Progenitor cell of endocrine pancreas (in vitro differentiated cells): Measurements from ENCODE around the gene ZBTB17. TPM values are rescaled to one million over a fixed set of nuclear protein-coding genes. Genes with fewer than 3 reads are reported as not detected.

Experiments used
- DNase-seq: peaks from one replicate; pipeline ENCODE4 v3.0.0; 2021; ENCODE audit warnings: low spot score; ENCODE audit not compliant: unreplicated experiment
- H3K27ac Mint-ChIP-seq: 2 replicates; pipeline ENCODE4 v1.8.0; 2021; ENCODE audit warnings: mild to moderate bottlenecking, moderate library complexity, mixed read lengths
- H3K27me3 Mint-ChIP-seq: 2 replicates; pipeline ENCODE4 v1.8.0; 2021; ENCODE audit warnings: mixed read lengths
- H3K36me3 Mint-ChIP-seq: 2 replicates; pipeline ENCODE4 v1.8.0; 2022; ENCODE audit warnings: mixed read lengths; ENCODE audit not compliant: insufficient read depth
- H3K4me1 Mint-ChIP-seq: 2 replicates; pipeline ENCODE4 v1.8.0; 2021; ENCODE audit warnings: low read depth, mixed read lengths
- H3K4me3 Mint-ChIP-seq: 2 replicates; pipeline ENCODE4 v1.8.0; 2021; ENCODE audit warnings: low read depth, mild to moderate bottlenecking, moderate library complexity, mixed read lengths
- H3K9me3 Mint-ChIP-seq: 2 replicates; pipeline ENCODE4 v1.8.0; 2021; ENCODE audit warnings: low read depth, mixed read lengths
- CTCF ChIP-seq: fragments of 200-600 bp; sonication (generic); IDR thresholded peaks from one replicate; pipeline ENCODE4 v1.5.0; 2021; ENCODE audit warnings: antibody characterized with exemption, mild to moderate bottlenecking; ENCODE audit not compliant: unreplicated experiment
- total RNA-seq: library from RNA; stranded (reverse); gene quantifications from 2 replicates; pipeline ENCODE4 v1.2.1, GENCODE V29; 2021

Gene ZBTB17
- total RNA-seq, 1 donor from 2014 or later = 57.7 TPM

- Mint-ChIP-seq H3K9me3 (no peaks in the 10 kb centered on the region), H3K4me1 (peaks cover 8% of the 10 kb centered on the region), H3K36me3 (peaks cover 7% of the 10 kb centered on the region), H3K4me3 (no peak overlapping the region), H3K27ac (no peak overlapping the region), H3K27me3 (no peaks in the 10 kb centered on the region)
- TF ChIP-seq CTCF = no peak
- DNase-seq = no peak
These were observed 30.0 kb downstream of the ZBTB17 start for GRCh38 chr1:15945832-15946448.

- peaks cover 3% of the 10 kb centered on the region for H3K4me1 Mint-ChIP-seq
- DNase-seq = no peak
- no peak overlapping the region for H3K4me3 Mint-ChIP-seq
- peaks cover 9% of the 10 kb centered on the region for H3K36me3 Mint-ChIP-seq
- TF ChIP-seq CTCF = no peak
- H3K9me3 Mint-ChIP-seq = no peaks in the 10 kb centered on the region
- H3K27me3 Mint-ChIP-seq = no peaks in the 10 kb centered on the region
- H3K27ac Mint-ChIP-seq = no peak overlapping the region
These were observed 30.7 kb downstream of the ZBTB17 start for GRCh38 chr1:15945011-15945831.

GRCh38 chr1:15944308-15945010 lies 31.4 kb downstream of the ZBTB17 start:
- no peak for TF ChIP-seq CTCF
- Mint-ChIP-seq H3K9me3 (no peaks in the 10 kb centered on the region), H3K4me1 (peaks cover 3% of the 10 kb centered on the region), H3K4me3 (no peak overlapping the region), H3K27ac (no peak overlapping the region), H3K36me3 (peaks cover 11% of the 10 kb centered on the region), H3K27me3 (no peaks in the 10 kb centered on the region)
- no peak for DNase-seq

GRCh38 chr1:15943992-15944307 lies 32.0 kb downstream of the ZBTB17 start:
- peaks cover 12% of the 10 kb centered on the region for H3K36me3 Mint-ChIP-seq
- H3K27me3 Mint-ChIP-seq = no peaks in the 10 kb centered on the region
- no peaks in the 10 kb centered on the region for H3K9me3 Mint-ChIP-seq
- DNase-seq = no peak
- peaks cover 5% of the 10 kb centered on the region for H3K4me1 Mint-ChIP-seq
- H3K4me3 Mint-ChIP-seq = no peak overlapping the region
- no peak overlapping the region for H3K27ac Mint-ChIP-seq
- no peak for TF ChIP-seq CTCF

GRCh38 chr1:15943328-15943991 lies 32.4 kb downstream of the ZBTB17 start:
- no peak overlapping the region for H3K4me3 Mint-ChIP-seq
- no peak overlapping the region for H3K27ac Mint-ChIP-seq
- TF ChIP-seq CTCF = no peak
- H3K36me3 Mint-ChIP-seq = peaks cover 11% of the 10 kb centered on the region
- no peaks in the 10 kb centered on the region for H3K27me3 Mint-ChIP-seq
- no peak for DNase-seq
- no peaks in the 10 kb centered on the region for H3K9me3 Mint-ChIP-seq
- H3K4me1 Mint-ChIP-seq = peaks cover 4% of the 10 kb centered on the region
